Measurements from ENCODE around the gene TSC22D1. TPM values are rescaled to one million over a fixed set of nuclear protein-coding genes. Genes with fewer than 3 reads are reported as not detected.

The TSC22D1 gene
- polyA plus RNA-seq, 1 donor from 2014 or later, result 355 TPM

GRCh38 chr13:44383945-44384344 is 192.2 kb downstream of the TSC22D1 start:
- H3K9me3 ChIP-seq (ENCODE audit: low read length), result no peaks in the 10 kb centered on the region
- TF ChIP-seq REST (IDR thresholded peaks at IDR 0.05; ENCODE audit: borderline replicate concordance) (no peak), RAD21 (conservative IDR thresholded peaks at IDR 0.05) (no peak), SMC3 (conservative IDR thresholded peaks at IDR 0.05; ENCODE audit: poor library complexity) (no peak), MXI1 (conservative IDR thresholded peaks at IDR 0.05; ENCODE audit: poor library complexity, severe bottlenecking) (no peak), EP300 (conservative IDR thresholded peaks at IDR 0.05; ENCODE audit: poor library complexity, severe bottlenecking) (no peak), EZH2 (IDR thresholded peaks at IDR 0.05; ENCODE audit: borderline replicate concordance, insufficient read depth, low read length, poor library complexity, severe bottlenecking) (no peak), CTCF (IDR thresholded peaks at IDR 0.05; ENCODE audit: poor library complexity, severe bottlenecking) (no peak), POLR2AphosphoS5 (IDR thresholded peaks at IDR 0.05) (no peak), TAF1 (IDR thresholded peaks at IDR 0.05; ENCODE audit: low read depth) (no peak)
- H3K9ac ChIP-seq (ENCODE audit: low read length), result no peak overlapping the region
- no peaks in the 10 kb centered on the region for H3K79me2 ChIP-seq (replicated peaks; ENCODE audit: insufficient read depth, low read length)
- H3K9me2 ChIP-seq (ENCODE audit: insufficient read depth, low read length), result no peaks in the 10 kb centered on the region
- H3F3A ChIP-seq (ENCODE audit: insufficient read depth, low read length, poor library complexity, severe bottlenecking), result no peaks in the 10 kb centered on the region
- H4K20me1 ChIP-seq (ENCODE audit: insufficient read depth), result no peaks in the 10 kb centered on the region
- no peak overlapping the region for H3K4me3 ChIP-seq (ENCODE audit: low read length)
- no peak overlapping the region for H3K27ac ChIP-seq (ENCODE audit: low read length)
- no peak overlapping the region for H2AFZ ChIP-seq (ENCODE audit: low read depth, low read length)
- H3K36me3 ChIP-seq (ENCODE audit: insufficient read depth, low read length), result no peaks in the 10 kb centered on the region
- H3K27me3 ChIP-seq (ENCODE audit: insufficient read depth, low read depth, low read length), result no peaks in the 10 kb centered on the region
- no peak overlapping the region for H3K4me2 ChIP-seq (ENCODE audit: low read length)

- no peak overlapping the region for H3K4me2 ChIP-seq (ENCODE audit: low read length)
- H3K36me3 ChIP-seq (ENCODE audit: insufficient read depth, low read length), result no peaks in the 10 kb centered on the region
- H2AFZ ChIP-seq (ENCODE audit: low read depth, low read length), result no peak overlapping the region
- no peak overlapping the region for H3K9ac ChIP-seq (ENCODE audit: low read length)
- no peaks in the 10 kb centered on the region for H3K27me3 ChIP-seq (ENCODE audit: insufficient read depth, low read depth, low read length)
- TF ChIP-seq REST (IDR thresholded peaks at IDR 0.05; ENCODE audit: borderline replicate concordance) (no peak), CTCF (IDR thresholded peaks at IDR 0.05; ENCODE audit: poor library complexity, severe bottlenecking) (no peak), EP300 (conservative IDR thresholded peaks at IDR 0.05; ENCODE audit: poor library complexity, severe bottlenecking) (no peak), TAF1 (IDR thresholded peaks at IDR 0.05; ENCODE audit: low read depth) (no peak), EZH2 (IDR thresholded peaks at IDR 0.05; ENCODE audit: borderline replicate concordance, insufficient read depth, low read length, poor library complexity, severe bottlenecking) (no peak), MXI1 (conservative IDR thresholded peaks at IDR 0.05; ENCODE audit: poor library complexity, severe bottlenecking) (no peak), POLR2AphosphoS5 (IDR thresholded peaks at IDR 0.05) (no peak), RAD21 (conservative IDR thresholded peaks at IDR 0.05) (no peak), SMC3 (conservative IDR thresholded peaks at IDR 0.05; ENCODE audit: poor library complexity) (no peak)
- H3K27ac ChIP-seq (ENCODE audit: low read length), result no peak overlapping the region
- H4K20me1 ChIP-seq (ENCODE audit: insufficient read depth), result no peaks in the 10 kb centered on the region
- no peaks in the 10 kb centered on the region for H3K9me2 ChIP-seq (ENCODE audit: insufficient read depth, low read length)
- no peaks in the 10 kb centered on the region for H3F3A ChIP-seq (ENCODE audit: insufficient read depth, low read length, poor library complexity, severe bottlenecking)
- no peaks in the 10 kb centered on the region for H3K9me3 ChIP-seq (ENCODE audit: low read length)
- no peak overlapping the region for H3K4me3 ChIP-seq (ENCODE audit: low read length)
- no peaks in the 10 kb centered on the region for H3K79me2 ChIP-seq (replicated peaks; ENCODE audit: insufficient read depth, low read length)
These were observed 193.4 kb downstream of the TSC22D1 start for GRCh38 chr13:44382635-44383145.

Data from neural cell (in vitro differentiated cells).